BJ (cell line): Measurements from ENCODE around the gene SNAPC2. TPM values are rescaled to one million over a fixed set of nuclear protein-coding genes. Genes with fewer than 3 reads are reported as not detected.

ENCODE experiments used
- CTCF ChIA-PET: fragments of 350-600 bp; formaldehyde crosslinking; extraction: SDS; loops from one replicate; lab custom pipeline; 2021; ENCODE audit warnings: antibody characterized with exemption, inconsistent platforms; lab: Yijun Ruan, JAX
- POLR2A ChIA-PET: fragments of 300-600 bp; sonication (Branson Sonifier 250); formaldehyde crosslinking; extraction: SDS; loops from one replicate; lab custom pipeline; 2021; ENCODE audit warnings: antibody characterized with exemption; lab: Charles Lee
- DNase-seq: peaks from one replicate; pipeline ENCODE4 v3.0.0-alpha.2; 2011; ENCODE audit warnings: low read depth
- H3K27me3 ChIP-seq: 2 replicates; pipeline ENCODE4 v1.6.0; 2011; ENCODE audit warnings: low read length; ENCODE audit not compliant: control insufficient read depth, insufficient read depth
- H3K36me3 ChIP-seq: 2 replicates; pipeline ENCODE4 v1.5.1; 2011; ENCODE audit warnings: low read length; ENCODE audit not compliant: control insufficient read depth, insufficient read depth
- H3K4me3 ChIP-seq: 2 replicates; pipeline ENCODE4 v1.5.1; 2011; ENCODE audit warnings: low read depth, mild to moderate bottlenecking, control low read depth, low read length
- polyA plus RNA-seq: library from polyadenylated mRNA; depleted of rRNA; stranded (reverse); fragments of >200 nt; gene quantifications from 2 replicates; pipeline ENCODE4 v1.2.3, GENCODE V29; 2011; rRNA removed
- TF ChIP-seq, protein P1 (sequence below): IDR thresholded peaks from 2 replicates; pipeline ENCODE4 v1.5.1; 2011; ENCODE audit warnings: low read depth, mild to moderate bottlenecking, control low read depth, inconsistent platforms, low read length, moderate library complexity; ENCODE audit not compliant: insufficient read depth

Gene SNAPC2
- polyA plus RNA-seq, 1 experiment = 28.2 TPM

DNA sequence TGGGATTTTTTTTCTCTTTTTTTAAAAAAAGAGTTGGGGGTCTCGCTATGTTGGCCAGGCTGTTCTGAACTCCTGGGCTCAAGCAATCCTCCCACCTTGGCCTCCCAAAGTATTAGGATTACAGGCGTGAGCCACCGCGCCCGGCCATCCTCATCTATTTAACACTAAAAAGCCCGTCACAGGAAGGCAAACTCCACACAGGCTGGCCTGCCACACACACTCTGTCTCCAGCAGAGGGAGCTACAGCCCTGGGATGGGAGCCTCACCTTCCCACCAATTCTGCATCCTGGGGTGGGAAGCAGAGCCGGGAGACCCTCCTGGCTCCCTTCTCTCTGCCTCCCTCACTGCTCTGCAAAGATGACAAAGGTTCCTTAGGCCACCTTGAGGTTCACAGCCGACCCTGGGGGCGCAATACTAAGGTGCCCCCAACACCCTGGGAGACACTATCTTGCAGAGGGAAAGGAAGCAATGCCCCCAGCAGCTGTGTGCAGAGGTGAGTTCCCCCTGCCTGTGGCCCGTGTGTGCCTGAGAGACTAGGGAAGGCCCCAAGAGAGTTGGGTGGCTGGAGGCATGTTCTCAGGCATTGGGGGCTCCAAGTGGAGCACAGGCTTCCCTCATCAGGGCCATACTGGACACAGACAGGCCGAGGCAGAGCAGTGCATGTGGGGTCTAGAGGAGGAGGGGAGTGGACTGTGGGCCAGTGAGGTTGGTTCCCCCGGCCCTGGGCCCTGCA lies 50.7 kb downstream of the SNAPC2 start:
- Histone ChIP-seq H3K4me3 (no peak overlapping the region), H3K27me3 (no peaks in the 10 kb centered on the region), H3K36me3 (peaks cover 27% of the 10 kb centered on the region)
- ChIA-PET CTCF (interaction anchor here (0.7 to 13.0 kb wide), 24 partner anchors 8 to 339 kb away, joined by 3 to 98 read pairs (median 4); partner anchors contain the start of genes ELAVL1 and TIMM44), POLR2A (no interaction called here)
- no peak for DNase-seq
- TF ChIP-seq, protein P1, sequence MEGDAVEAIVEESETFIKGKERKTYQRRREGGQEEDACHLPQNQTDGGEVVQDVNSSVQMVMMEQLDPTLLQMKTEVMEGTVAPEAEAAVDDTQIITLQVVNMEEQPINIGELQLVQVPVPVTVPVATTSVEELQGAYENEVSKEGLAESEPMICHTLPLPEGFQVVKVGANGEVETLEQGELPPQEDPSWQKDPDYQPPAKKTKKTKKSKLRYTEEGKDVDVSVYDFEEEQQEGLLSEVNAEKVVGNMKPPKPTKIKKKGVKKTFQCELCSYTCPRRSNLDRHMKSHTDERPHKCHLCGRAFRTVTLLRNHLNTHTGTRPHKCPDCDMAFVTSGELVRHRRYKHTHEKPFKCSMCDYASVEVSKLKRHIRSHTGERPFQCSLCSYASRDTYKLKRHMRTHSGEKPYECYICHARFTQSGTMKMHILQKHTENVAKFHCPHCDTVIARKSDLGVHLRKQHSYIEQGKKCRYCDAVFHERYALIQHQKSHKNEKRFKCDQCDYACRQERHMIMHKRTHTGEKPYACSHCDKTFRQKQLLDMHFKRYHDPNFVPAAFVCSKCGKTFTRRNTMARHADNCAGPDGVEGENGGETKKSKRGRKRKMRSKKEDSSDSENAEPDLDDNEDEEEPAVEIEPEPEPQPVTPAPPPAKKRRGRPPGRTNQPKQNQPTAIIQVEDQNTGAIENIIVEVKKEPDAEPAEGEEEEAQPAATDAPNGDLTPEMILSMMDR = peak; percentile 83

DNA sequence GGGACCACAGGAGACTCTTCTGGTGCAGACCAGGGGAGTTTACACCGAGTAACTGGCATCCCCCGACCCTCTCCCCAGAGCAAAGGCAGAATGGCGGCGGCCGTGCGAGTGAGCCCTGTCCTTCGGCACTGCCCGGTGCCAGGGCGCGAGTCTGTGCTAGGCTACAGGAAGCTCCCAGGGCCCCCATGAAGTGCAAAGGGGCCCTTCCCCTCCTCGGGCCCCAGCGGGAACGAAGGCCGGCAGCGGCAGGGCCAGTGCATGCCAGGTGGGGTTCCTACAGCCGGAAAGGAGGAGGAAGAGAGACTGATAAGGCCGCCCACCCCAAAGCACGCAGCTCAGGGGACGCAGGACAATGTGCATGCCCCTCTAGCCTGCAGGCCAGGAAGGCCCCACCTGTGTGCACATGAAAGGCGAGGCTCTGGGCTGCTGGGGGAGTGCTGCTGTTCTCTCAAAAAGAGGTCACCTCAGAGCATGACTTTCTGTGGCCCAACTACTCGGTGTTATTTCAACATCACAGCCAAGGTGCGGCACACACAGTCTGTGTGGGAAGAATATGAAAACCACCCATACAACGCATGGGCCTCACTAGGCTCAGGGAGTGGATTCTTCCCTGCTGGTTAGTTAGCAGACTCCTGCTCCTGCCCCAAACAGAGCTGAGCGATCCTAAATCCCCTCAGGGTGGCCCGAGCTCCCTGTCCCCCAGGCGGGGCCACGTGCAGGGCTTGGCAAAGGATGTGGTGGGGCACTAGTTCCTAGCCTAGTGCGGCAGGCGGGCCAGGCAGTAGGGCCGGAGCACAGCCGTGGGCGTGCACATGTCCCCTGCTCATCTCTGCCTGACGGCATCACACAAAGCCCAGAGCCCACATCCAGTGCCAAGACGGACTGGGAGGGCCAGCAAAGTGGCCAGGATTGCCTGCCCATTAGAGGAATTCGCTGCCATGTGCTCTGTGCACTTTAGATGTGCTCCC lies 51.7 kb downstream of the SNAPC2 start:
- no peaks in the 10 kb centered on the region for H3K27me3 ChIP-seq
- CTCF ChIA-PET = interaction anchor here (0.8 to 13.0 kb wide), 12 partner anchors 8 to 284 kb away, joined by 4 to 98 read pairs (median 5); partner anchors contain the start of gene ELAVL1
- TF ChIP-seq, protein P1 = no peak
- POLR2A ChIA-PET = no interaction called here
- H3K4me3 ChIP-seq = no peak overlapping the region
- no peak for DNase-seq
- peaks cover 27% of the 10 kb centered on the region for H3K36me3 ChIP-seq

Other genes starting within 250 kb of the SNAPC2 start
- not detected in 2 replicates for gene MCEMP1, start 243.2 kb upstream of the SNAPC2 start, polyA plus RNA-seq
- gene TRAPPC5, start 239.5 kb upstream of the SNAPC2 start, polyA plus RNA-seq = 59.7 and 85.1 TPM in 2 replicates
- gene FCER2, start 218.2 kb upstream of the SNAPC2 start, polyA plus RNA-seq = not detected in 2 replicates
- not detected in 2 replicates for gene CLEC4G, start 188.2 kb upstream of the SNAPC2 start, polyA plus RNA-seq
- gene CD209, start 172.8 kb upstream of the SNAPC2 start, polyA plus RNA-seq = not detected in 2 replicates
- not detected in 2 replicates for gene CLEC4M, start 157.1 kb upstream of the SNAPC2 start, polyA plus RNA-seq
- 8.1 and 11.7 TPM in 2 replicates for gene EVI5L, start 90.1 kb upstream of the SNAPC2 start, polyA plus RNA-seq
- gene PRR36, start 45.9 kb upstream of the SNAPC2 start, polyA plus RNA-seq = not detected in 2 replicates
- 6.0 and 8.6 TPM in 2 replicates for gene LRRC8E, start 31.8 kb upstream of the SNAPC2 start, polyA plus RNA-seq
- 6.2 and 8.0 TPM in 2 replicates for gene MAP2K7, start 16.5 kb upstream of the SNAPC2 start, polyA plus RNA-seq
- gene TGFBR3L, start 5.5 kb upstream of the SNAPC2 start, polyA plus RNA-seq = 0.50 and 0.61 TPM in 2 replicates
- gene CTXN1, start 5.8 kb downstream of the SNAPC2 start, polyA plus RNA-seq = 1.3 and 2.0 TPM in 2 replicates
- 51.1 and 56.6 TPM in 2 replicates for gene TIMM44, start 23.3 kb downstream of the SNAPC2 start, polyA plus RNA-seq
- gene ELAVL1, start 85.3 kb downstream of the SNAPC2 start, polyA plus RNA-seq = 39.9 and 41.2 TPM in 2 replicates
- gene CCL25, start 132.4 kb downstream of the SNAPC2 start, polyA plus RNA-seq = not detected in 2 replicates
- gene FBN3, start 229.3 kb downstream of the SNAPC2 start, polyA plus RNA-seq = not detected in 2 replicates